Psoas muscle (tissue), 8 donors: ENCODE measurements around the gene MBD3L3. TPM values are rescaled to one million over a fixed set of nuclear protein-coding genes. Genes with fewer than 3 reads are reported as not detected.

Experiments used
- ATAC-seq, 4 donors: fragments of 200-7000 bp; cut with Tn5 transposase; one replicate each; pipeline ENCODE4 v1.9.1; 2020; ENCODE audit warnings: moderate library complexity in 3 of 4, mild to moderate bottlenecking in 2 of 4
- DNase-seq, 2 donors: peaks; one replicate each; pipeline ENCODE4 v3.0.0-alpha.2; 2020
- H3K27ac ChIP-seq: fragments of 200-600 bp; one replicate; pipeline ENCODE4 v1.8.0; 2022
- H3K27me3 ChIP-seq, 3 donors: fragments of 200-600 bp in 1 of 3; one replicate each; pipeline versions ENCODE4 v1.6.1 to v1.8.0; 2013 to 2022; ENCODE audit warnings: low read length in 2 of 3, mild to moderate bottlenecking in 2 of 3, moderate library complexity in 1 of 3; ENCODE audit not compliant: insufficient read depth in 3 of 3
- H3K36me3 ChIP-seq, 2 donors: fragments of 200-600 bp in 1 of 2; one replicate each; pipeline versions ENCODE4 v1.6.1 to v1.8.0; 2013 to 2022; ENCODE audit warnings: low read depth in 1 of 2, mild to moderate bottlenecking in 1 of 2, moderate library complexity in 1 of 2; ENCODE audit not compliant: insufficient read depth in 1 of 2
- H3K4me1 ChIP-seq: fragments of 200-600 bp; one replicate; pipeline ENCODE4 v1.8.0; 2022
- H3K4me3 ChIP-seq: fragments of 200-600 bp; one replicate; pipeline ENCODE4 v1.8.0; 2022; ENCODE audit warnings: mild to moderate bottlenecking
- H3K9me3 ChIP-seq: fragments of 200-600 bp; one replicate; pipeline ENCODE4 v1.8.0; 2022
- CTCF ChIP-seq: fragments of 200-600 bp; IDR thresholded peaks from one replicate; pipeline ENCODE4 v1.8.0; 2022; ENCODE audit warnings: antibody characterized with exemption
- WGBS, 3 donors: extraction: QIAGEN DNeasy Blood & Tissue Kit; methylation state at CpG; one replicate each; pipeline versions ENCODE4 v1.1.6 to v1.1.7; 2013; 5-methylcytosine and 5-hydroxymethylcytosine counted together
- intact Hi-C, 2 donors: fragments of 100-400 bp; cut with DNase I; formaldehyde crosslinking; loops; one replicate each; pipeline versions ENCODE4 v1.11.0 to v1.14.2; 2022
- polyA plus RNA-seq, 3 donors: library from polyadenylated mRNA; stranded (reverse); fragments of 200-250 nt; gene quantifications; one replicate each; pipeline ENCODE4 v1.2.3, GENCODE V29; 2013
- total RNA-seq, 4 donors: library from RNA; stranded (reverse); fragmentation: NEBNext Ultra II Directional in 2 of 4; extraction: Animal tissue kit (Norgen Biotek cat#: 25700) in 2 of 4; gene quantifications; one replicate each; pipeline versions ENCODE4 v1.2.1 to v1.2.4, GENCODE V29; 2021 to 2023
- donor health status: healthy with polysubstance abuse.
- donor health status: DM: no; HTN: no; CAD: no; lungs with moderate emphysema.
- donor health status: Bipolar disorder and iron deficiency.
- donor health status: healthy.
- donor health status: DM: yes; HTN: yes; CAD: no.
- donor health status: DM: no; HTN: no; CAD: no.
- donor health status: DM: no; HTN: no; CAD: no.
- donor health status: DM: yes; HTN: yes; CAD: no.

MBD3L3 gene
- total and polyA plus RNA-seq, 7 donors = not detected

- H3K4me3 ChIP-seq = no peak overlapping the region
- peaks cover 7% of the 10 kb centered on the region for H3K4me1 ChIP-seq
- intact Hi-C loops = loop anchor here in 1 of 2 donors (10.0 kb wide), 1 partner anchor 1762 kb away; the partner anchor contains the start of genes MBD3L1 and ZNF558
- WGBS, 3 donors = 93 to 95% (median 95%) methylated on average over 6 of the region's 6 CpGs
- H3K9me3 ChIP-seq = peaks cover 5% of the 10 kb centered on the region
- ATAC-seq (no peak), DNase-seq (no peak)
- no peaks in the 10 kb centered on the region for H3K27me3 ChIP-seq
- H3K36me3 ChIP-seq = peaks cover 18 to 71% of the 10 kb centered on the region in 2 donors
- TF ChIP-seq CTCF = no peak
- H3K27ac ChIP-seq = no peak overlapping the region
These were observed 14.1 kb upstream of the MBD3L3 start for GRCh38 chr19:7072541-7072940.

GRCh38 chr19:7069904-7070226 lies 11.4 kb upstream of the MBD3L3 start:
- peaks cover 10 to 44% of the 10 kb centered on the region in 2 donors for H3K36me3 ChIP-seq
- peak overlapping the region; percentile 100 for H3K4me3 ChIP-seq
- peaks cover 7% of the 10 kb centered on the region for H3K4me1 ChIP-seq
- 0 to 1% (median 1%) methylated on average over 12 of the region's 12 CpGs for WGBS, 3 donors
- intact Hi-C loops = loop anchor here (10.0 kb wide), 1 partner anchor 1765 kb away; the partner anchor contains the start of genes MBD3L1 (in 2 of the 2) and ZNF558 (in 2 of the 2)
- ATAC-seq (peak in 1 of 4 donors; percentile 21), DNase-seq (no peak)
- no peaks in the 10 kb centered on the region for H3K9me3 ChIP-seq
- no peak for TF ChIP-seq CTCF
- peak overlapping the region; percentile 90 for H3K27ac ChIP-seq
- H3K27me3 ChIP-seq = no peaks in the 10 kb centered on the region

- WGBS, 3 donors = 0 to 1% (median 1%) methylated on average over 50 to 56 of the region's 56 CpGs
- peak; percentile 100 for ATAC-seq
- DNase-seq = peak; percentile 99
- intact Hi-C loops = loop anchor here in 1 of 2 donors (10.0 kb wide), 1 partner anchor 1766 kb away; the partner anchor contains the start of genes MBD3L1 and ZNF558
- Histone ChIP-seq H3K4me1 (peaks cover 7% of the 10 kb centered on the region), H3K4me3 (peak within 1 kb of the TSS; percentile 100), H3K9me3 (no peaks in the 10 kb centered on the region), H3K27ac (peak within 1 kb of the TSS; percentile 90), H3K36me3 (peaks cover 10 to 39% of the 10 kb centered on the region in 2 donors), H3K27me3 (no peaks in the 10 kb centered on the region)
- TF ChIP-seq CTCF = no peak
These were observed 10.8 kb upstream of the MBD3L3 start, which contains the start of gene ZNF557 for GRCh38 chr19:7069042-7069903. TSS of gene ZNF557 (plus strand) at chr19:7069703. CDS start at chr19:7075075, 5,372 bp downstream.

GRCh38 chr19:7068599-7068998 lies 10.1 kb upstream of the MBD3L3 start:
- Histone ChIP-seq H3K27me3 (peaks cover 0 to 1% (median 0%) of the 10 kb centered on the region in 3 donors), H3K9me3 (no peaks in the 10 kb centered on the region), H3K36me3 (peaks cover 10 to 32% of the 10 kb centered on the region in 2 donors), H3K27ac (no peak overlapping the region), H3K4me3 (peak overlapping the region; percentile 100), H3K4me1 (peaks cover 7% of the 10 kb centered on the region)
- intact Hi-C loops = loop anchor here in 1 of 2 donors (10.0 kb wide), 1 partner anchor 1766 kb away; the partner anchor contains the start of genes MBD3L1 and ZNF558
- ATAC-seq (no peak), DNase-seq (no peak)
- TF ChIP-seq CTCF = no peak
- WGBS, 3 donors = 82 to 90% (median 84%) methylated on average over 6 of the region's 6 CpGs
